HL-60 (cell line): ENCODE results near the gene LRRK1.

Experiments used
- DNase-seq, 2 experiments: peaks; one replicate each; pipeline ENCODE4 v3.0.0-alpha.2; 2010 to 2020; ENCODE audit warnings: low read depth in 1 of 2, low spot score in 1 of 2
- H3K27ac ChIP-seq: fragments of 250-450 bp; sonication (Bioruptor Pico); replicated peaks from 2 replicates; pipeline ENCODE4 v1.5.1; 2020; ENCODE audit warnings: mild to moderate bottlenecking, moderate library complexity
- H3K27me3 ChIP-seq: fragments of 250-450 bp; sonication (Bioruptor Pico); 2 replicates; pipeline ENCODE4 v1.5.1; 2021; ENCODE audit warnings: mild to moderate bottlenecking, moderate library complexity; ENCODE audit not compliant: insufficient read depth, poor library complexity, severe bottlenecking
- H3K4me3 ChIP-seq: replicated peaks from 2 replicates; pipeline ENCODE4 v1.5.1; 2011; ENCODE audit warnings: mild to moderate bottlenecking, control low read depth, low read length; ENCODE audit not compliant: insufficient read depth
- GABPA ChIP-seq: IDR thresholded peaks from 2 replicates; pipeline ENCODE4 v1.6.1; 2012; ENCODE audit warnings: low read depth
- POLR2AphosphoS5 ChIP-seq: IDR thresholded peaks from 2 replicates; pipeline ENCODE4 v1.6.1; 2012; ENCODE audit warnings: low read depth
- SPI1 ChIP-seq: IDR thresholded peaks from 2 replicates; pipeline ENCODE4 v1.6.1; 2012; ENCODE audit warnings: low read depth, mild to moderate bottlenecking, borderline replicate concordance
- TF ChIP-seq, protein P1 (sequence below): IDR thresholded peaks from one replicate; pipeline ENCODE4 v1.5.1; 2011; ENCODE audit warnings: low read length, control low read depth, inconsistent platforms; ENCODE audit not compliant: insufficient read depth
- TF ChIP-seq, protein P2 (sequence below): IDR thresholded peaks from 2 replicates; pipeline ENCODE4 v1.6.1; 2012; ENCODE audit warnings: low read depth; ENCODE audit not compliant: insufficient replicate concordance

The LRRK1 gene

DNA sequence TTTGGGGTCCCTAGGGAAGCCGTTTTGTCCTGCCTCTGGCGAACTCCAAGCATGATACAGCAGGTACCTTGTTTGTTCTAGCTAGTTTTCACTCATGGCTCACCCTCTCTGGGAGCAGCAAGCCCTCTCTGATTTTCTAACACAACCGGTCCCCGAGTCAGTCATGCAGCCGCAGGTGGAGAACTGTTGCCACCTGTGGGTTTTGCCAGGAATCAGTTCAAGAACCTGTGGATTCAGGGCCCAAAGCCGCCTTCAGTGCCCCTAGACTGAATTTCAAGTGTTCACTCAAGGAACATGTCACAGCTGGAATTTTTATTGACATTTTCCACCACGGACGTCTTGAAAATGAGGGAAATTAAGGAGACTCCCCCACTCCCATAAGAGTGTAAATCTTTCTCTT, 13.3 kb upstream of the LRRK1 start:
- H3K27ac ChIP-seq: no peak overlapping the region
- H3K27me3 ChIP-seq: no peaks in the 10 kb centered on the region

DNA sequence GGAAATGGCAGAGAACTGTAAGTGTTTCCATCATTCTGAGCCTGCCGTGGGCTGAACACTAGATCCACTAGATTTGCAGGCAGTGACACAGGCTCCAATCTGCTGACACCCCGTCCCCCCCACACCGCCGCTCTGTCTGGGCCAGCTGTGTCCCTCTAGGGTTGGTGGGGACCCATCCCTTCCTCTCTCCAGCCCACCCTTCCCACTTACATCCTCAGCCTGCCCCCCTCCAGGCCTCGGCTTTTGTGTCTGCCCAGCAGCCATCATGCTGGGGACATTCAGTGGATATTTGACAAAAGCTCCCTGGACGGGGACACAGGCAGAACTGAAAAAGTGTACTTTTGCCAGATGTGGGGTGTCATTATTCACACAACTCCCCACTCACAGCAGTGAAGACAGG, 10.7 kb upstream of the LRRK1 start:
- H3K4me3 ChIP-seq: no peak overlapping the region
- no peak overlapping the region for H3K27ac ChIP-seq
- no peak for TF ChIP-seq POLR2AphosphoS5
- no peak for TF ChIP-seq SPI1
- TF ChIP-seq, protein P1, sequence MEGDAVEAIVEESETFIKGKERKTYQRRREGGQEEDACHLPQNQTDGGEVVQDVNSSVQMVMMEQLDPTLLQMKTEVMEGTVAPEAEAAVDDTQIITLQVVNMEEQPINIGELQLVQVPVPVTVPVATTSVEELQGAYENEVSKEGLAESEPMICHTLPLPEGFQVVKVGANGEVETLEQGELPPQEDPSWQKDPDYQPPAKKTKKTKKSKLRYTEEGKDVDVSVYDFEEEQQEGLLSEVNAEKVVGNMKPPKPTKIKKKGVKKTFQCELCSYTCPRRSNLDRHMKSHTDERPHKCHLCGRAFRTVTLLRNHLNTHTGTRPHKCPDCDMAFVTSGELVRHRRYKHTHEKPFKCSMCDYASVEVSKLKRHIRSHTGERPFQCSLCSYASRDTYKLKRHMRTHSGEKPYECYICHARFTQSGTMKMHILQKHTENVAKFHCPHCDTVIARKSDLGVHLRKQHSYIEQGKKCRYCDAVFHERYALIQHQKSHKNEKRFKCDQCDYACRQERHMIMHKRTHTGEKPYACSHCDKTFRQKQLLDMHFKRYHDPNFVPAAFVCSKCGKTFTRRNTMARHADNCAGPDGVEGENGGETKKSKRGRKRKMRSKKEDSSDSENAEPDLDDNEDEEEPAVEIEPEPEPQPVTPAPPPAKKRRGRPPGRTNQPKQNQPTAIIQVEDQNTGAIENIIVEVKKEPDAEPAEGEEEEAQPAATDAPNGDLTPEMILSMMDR: no peak
- no peak for TF ChIP-seq GABPA
- TF ChIP-seq, protein P2, sequence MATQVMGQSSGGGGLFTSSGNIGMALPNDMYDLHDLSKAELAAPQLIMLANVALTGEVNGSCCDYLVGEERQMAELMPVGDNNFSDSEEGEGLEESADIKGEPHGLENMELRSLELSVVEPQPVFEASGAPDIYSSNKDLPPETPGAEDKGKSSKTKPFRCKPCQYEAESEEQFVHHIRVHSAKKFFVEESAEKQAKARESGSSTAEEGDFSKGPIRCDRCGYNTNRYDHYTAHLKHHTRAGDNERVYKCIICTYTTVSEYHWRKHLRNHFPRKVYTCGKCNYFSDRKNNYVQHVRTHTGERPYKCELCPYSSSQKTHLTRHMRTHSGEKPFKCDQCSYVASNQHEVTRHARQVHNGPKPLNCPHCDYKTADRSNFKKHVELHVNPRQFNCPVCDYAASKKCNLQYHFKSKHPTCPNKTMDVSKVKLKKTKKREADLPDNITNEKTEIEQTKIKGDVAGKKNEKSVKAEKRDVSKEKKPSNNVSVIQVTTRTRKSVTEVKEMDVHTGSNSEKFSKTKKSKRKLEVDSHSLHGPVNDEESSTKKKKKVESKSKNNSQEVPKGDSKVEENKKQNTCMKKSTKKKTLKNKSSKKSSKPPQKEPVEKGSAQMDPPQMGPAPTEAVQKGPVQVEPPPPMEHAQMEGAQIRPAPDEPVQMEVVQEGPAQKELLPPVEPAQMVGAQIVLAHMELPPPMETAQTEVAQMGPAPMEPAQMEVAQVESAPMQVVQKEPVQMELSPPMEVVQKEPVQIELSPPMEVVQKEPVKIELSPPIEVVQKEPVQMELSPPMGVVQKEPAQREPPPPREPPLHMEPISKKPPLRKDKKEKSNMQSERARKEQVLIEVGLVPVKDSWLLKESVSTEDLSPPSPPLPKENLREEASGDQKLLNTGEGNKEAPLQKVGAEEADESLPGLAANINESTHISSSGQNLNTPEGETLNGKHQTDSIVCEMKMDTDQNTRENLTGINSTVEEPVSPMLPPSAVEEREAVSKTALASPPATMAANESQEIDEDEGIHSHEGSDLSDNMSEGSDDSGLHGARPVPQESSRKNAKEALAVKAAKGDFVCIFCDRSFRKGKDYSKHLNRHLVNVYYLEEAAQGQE: no peak
- no peak for DNase-seq
- H3K27me3 ChIP-seq: no peaks in the 10 kb centered on the region

More for the DNA sequence above, 13.3 kb upstream of the LRRK1 start:
- DNase-seq: no peak
- H3K4me3 ChIP-seq: no peak overlapping the region
- TF ChIP-seq GABPA (no peak), SPI1 (no peak), POLR2AphosphoS5 (no peak)
- TF ChIP-seq, protein P2: no peak
- TF ChIP-seq, protein P1: no peak

DNA sequence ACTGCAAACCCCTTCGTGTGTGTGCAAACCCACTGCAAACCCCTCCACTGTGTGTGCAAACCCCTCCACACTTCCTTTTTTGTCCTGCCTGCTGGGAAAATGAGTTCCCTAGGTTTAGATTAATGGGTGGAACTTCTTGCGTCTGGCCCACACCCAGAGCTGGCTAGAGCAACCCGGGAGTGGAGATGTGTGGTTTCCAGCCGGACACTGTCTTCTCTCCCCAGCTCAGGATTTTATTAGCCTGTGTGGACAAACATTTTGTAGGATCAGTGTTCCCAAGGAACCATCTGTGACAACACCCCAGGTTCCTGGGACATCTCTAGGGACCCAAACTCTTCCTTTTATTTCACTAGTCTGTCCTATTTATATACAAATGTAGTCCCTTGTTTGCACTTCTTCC, 9.6 kb upstream of the LRRK1 start:
- Histone ChIP-seq H3K27me3 (no peaks in the 10 kb centered on the region), H3K4me3 (no peak overlapping the region), H3K27ac (no peak overlapping the region)
- no peak for DNase-seq
- no peak for TF ChIP-seq GABPA
- TF ChIP-seq, protein P2: no peak
- TF ChIP-seq SPI1: no peak
